OCI-LY7 (cell line): Measurements from ENCODE around the gene CBY3.

Experiments used
- EZH2phosphoT487 ChIP-seq: fragments of 200-600 bp; sonication (generic); IDR thresholded peaks from 2 replicates; pipeline ENCODE4 v1.6.1; 2018; ENCODE audit warnings: low read depth, borderline replicate concordance, mild to moderate bottlenecking, mixed run types, antibody characterized with exemption, low read length, moderate library complexity, mixed read lengths
- TF ChIP-seq, protein P1 (sequence below): fragments of 200-600 bp; sonication (generic); conservative IDR thresholded peaks from 2 replicates; pipeline ENCODE4 v1.5.1; 2014; ENCODE audit warnings: mild to moderate bottlenecking, antibody characterized with exemption, low read length, moderate library complexity, mixed read lengths

DNA sequence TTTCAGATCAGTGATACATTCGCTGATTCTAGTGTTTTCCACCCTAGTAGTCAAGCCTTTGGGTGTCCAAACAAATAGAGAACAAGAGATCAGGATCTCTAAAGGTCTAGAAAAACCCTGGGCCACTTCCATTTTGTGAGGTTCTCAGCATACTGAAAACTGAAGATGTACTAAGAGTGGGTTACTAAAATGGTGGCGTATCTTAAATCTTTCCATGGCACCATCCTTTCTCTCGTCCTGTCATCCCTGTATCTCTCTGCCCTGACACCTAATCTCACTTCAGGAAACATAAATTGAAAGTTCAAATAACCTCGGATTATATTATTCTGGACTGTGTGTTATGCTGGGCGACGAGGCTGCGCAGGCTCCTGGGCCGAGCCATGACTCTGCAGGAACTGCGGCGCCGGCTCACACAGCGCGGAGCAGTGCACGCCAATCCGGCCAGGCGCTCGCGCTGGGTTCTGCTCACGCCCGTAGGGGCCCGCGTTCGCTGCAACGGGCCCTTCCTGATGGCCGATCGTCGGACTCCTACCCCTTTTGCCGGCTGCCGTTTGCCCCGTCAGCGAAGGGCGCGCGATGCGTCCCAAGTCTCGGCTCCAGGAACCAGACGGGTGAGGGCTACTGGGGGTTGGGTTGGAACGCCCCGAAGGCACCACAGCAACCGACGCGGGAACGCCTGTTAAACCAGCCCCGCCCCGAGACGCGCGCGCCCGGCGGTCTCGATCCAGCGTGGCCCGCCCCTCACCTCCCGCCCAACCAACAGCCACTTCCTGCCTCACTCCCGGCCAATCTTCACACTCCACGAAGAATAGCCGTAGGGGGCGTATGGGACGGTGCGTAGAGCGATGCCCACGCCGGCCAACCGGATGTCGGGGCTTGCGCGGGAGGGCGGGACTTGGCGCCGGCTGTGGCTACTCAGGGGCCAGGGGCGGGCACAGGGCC, 17.4 kb upstream of the CBY3 start:
- TF ChIP-seq, protein P1, sequence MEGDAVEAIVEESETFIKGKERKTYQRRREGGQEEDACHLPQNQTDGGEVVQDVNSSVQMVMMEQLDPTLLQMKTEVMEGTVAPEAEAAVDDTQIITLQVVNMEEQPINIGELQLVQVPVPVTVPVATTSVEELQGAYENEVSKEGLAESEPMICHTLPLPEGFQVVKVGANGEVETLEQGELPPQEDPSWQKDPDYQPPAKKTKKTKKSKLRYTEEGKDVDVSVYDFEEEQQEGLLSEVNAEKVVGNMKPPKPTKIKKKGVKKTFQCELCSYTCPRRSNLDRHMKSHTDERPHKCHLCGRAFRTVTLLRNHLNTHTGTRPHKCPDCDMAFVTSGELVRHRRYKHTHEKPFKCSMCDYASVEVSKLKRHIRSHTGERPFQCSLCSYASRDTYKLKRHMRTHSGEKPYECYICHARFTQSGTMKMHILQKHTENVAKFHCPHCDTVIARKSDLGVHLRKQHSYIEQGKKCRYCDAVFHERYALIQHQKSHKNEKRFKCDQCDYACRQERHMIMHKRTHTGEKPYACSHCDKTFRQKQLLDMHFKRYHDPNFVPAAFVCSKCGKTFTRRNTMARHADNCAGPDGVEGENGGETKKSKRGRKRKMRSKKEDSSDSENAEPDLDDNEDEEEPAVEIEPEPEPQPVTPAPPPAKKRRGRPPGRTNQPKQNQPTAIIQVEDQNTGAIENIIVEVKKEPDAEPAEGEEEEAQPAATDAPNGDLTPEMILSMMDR = no peak
- no peak for TF ChIP-seq EZH2phosphoT487
